ENCODE data around the gene TRPM6. TPM values are rescaled to one million over a fixed set of nuclear protein-coding genes. Genes with fewer than 3 reads are reported as not detected.
"Not testable (repeated sequence)": the region's sequence is repeated elsewhere in the genome, so short reads cannot be mapped to it uniquely, and the experiment has no call there.

The TRPM6 gene
- total RNA-seq, 1 donor: under 0.01 TPM

DNA sequence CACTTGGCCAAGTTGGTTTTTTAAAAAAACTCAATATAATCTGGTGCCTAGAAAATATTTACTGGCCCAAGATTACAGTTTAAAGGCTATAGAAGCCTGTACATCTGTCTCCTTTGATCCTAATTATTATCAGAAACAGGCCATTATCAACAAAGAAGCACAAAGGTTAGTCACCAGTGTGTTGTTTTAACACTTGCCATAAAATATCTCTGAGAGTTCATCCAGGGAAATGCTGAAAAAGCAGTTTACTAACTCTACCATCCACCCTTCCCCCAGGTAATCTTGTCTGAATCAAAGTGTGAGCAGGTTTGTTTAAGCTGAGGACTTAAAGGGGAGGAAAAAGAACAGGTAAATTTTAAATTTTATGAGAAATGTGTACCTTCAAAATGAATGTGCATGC is 13.3 kb upstream of the TRPM6 start:
- Histone ChIP-seq H2AFZ (ENCODE audit: low read length) (no peak overlapping the region), H3K36me3 (ENCODE audit: insufficient read depth, low read length) (no peaks in the 10 kb centered on the region), H3K27ac (ENCODE audit: low read depth, low read length) (no peak overlapping the region), H3K4me2 (ENCODE audit: insufficient read depth, low read length) (no peak overlapping the region), H3K79me2 (ENCODE audit: insufficient read depth, low read length) (no peaks in the 10 kb centered on the region), H3K27me3 (ENCODE audit: insufficient read depth, low read length) (no peaks in the 10 kb centered on the region), H3K4me3 (ENCODE audit: insufficient read depth, low read length) (no peak overlapping the region), H3K9me3 (ENCODE audit: low read depth, low read length) (no peaks in the 10 kb centered on the region), H3K4me1 (ENCODE audit: insufficient read depth, low read length) (no peaks in the 10 kb centered on the region), H4K20me1 (ENCODE audit: insufficient read depth, low read length) (no peaks in the 10 kb centered on the region)
- TF ChIP-seq, protein P1, sequence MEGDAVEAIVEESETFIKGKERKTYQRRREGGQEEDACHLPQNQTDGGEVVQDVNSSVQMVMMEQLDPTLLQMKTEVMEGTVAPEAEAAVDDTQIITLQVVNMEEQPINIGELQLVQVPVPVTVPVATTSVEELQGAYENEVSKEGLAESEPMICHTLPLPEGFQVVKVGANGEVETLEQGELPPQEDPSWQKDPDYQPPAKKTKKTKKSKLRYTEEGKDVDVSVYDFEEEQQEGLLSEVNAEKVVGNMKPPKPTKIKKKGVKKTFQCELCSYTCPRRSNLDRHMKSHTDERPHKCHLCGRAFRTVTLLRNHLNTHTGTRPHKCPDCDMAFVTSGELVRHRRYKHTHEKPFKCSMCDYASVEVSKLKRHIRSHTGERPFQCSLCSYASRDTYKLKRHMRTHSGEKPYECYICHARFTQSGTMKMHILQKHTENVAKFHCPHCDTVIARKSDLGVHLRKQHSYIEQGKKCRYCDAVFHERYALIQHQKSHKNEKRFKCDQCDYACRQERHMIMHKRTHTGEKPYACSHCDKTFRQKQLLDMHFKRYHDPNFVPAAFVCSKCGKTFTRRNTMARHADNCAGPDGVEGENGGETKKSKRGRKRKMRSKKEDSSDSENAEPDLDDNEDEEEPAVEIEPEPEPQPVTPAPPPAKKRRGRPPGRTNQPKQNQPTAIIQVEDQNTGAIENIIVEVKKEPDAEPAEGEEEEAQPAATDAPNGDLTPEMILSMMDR (IDR thresholded peaks at IDR 0.05; ENCODE audit: extremely low read depth, low read depth, low read length): no peak
- DNase-seq (ENCODE audit: insufficient read length, low spot score, missing footprints): no peak

DNA sequence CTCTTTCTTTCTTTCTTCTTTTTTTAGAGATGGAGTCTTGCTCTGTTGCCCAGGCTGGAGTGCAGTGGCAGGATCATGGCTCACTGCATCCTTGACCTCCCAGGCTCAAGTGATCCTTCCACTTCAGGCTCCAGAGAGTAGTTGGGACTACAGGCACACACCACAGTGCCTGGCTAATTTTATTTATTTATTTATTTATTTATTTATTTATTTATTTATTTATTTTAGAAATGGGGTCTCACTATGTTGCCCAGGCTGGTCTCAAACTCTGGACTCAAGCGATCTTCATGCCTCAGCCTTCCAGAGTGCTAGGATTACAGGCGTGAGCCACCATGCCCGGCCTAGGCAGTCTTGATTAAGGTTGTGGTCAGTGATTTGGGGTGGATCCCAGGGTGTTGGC is 728 bp upstream of the TRPM6 start:
- H3K4me2 ChIP-seq (ENCODE audit: insufficient read depth, low read length); H3K27ac ChIP-seq (ENCODE audit: low read depth, low read length); H3K4me1 ChIP-seq (ENCODE audit: insufficient read depth, low read length); H2AFZ ChIP-seq (ENCODE audit: low read length); DNase-seq (ENCODE audit: insufficient read length, low spot score, missing footprints); H3K4me3 ChIP-seq (ENCODE audit: insufficient read depth, low read length); H3K36me3 ChIP-seq (ENCODE audit: insufficient read depth, low read length); H3K9me3 ChIP-seq (ENCODE audit: low read depth, low read length); H3K79me2 ChIP-seq (ENCODE audit: insufficient read depth, low read length); H4K20me1 ChIP-seq (ENCODE audit: insufficient read depth, low read length): not testable (repeated sequence)
- peaks cover 12% of the 10 kb centered on the region for H3K27me3 ChIP-seq (ENCODE audit: insufficient read depth, low read length)

DNA sequence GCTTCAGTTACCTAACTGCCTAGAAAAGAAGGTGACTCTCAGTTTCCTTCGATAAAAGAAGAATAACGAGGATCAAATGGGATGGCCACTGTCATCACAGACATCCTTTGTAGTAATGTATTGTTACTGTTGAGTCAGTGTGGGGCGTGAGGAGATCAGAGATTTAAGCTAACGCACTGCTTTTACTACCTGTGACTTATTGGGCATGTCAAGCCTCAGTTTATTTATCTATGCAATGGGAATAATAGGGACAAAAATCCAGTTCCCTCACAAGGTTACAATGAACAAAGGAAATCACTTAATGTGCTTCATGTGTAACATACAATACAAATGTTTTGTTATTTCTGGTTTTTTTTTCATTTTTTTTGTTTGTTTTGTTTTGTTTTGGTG is 255 bp upstream of the TRPM6 start:
- H2AFZ ChIP-seq (ENCODE audit: low read length): no peak overlapping the region
- H3K79me2 ChIP-seq (ENCODE audit: insufficient read depth, low read length): no peaks in the 10 kb centered on the region
- no peak overlapping the region for H3K4me3 ChIP-seq (ENCODE audit: insufficient read depth, low read length)

DNA sequence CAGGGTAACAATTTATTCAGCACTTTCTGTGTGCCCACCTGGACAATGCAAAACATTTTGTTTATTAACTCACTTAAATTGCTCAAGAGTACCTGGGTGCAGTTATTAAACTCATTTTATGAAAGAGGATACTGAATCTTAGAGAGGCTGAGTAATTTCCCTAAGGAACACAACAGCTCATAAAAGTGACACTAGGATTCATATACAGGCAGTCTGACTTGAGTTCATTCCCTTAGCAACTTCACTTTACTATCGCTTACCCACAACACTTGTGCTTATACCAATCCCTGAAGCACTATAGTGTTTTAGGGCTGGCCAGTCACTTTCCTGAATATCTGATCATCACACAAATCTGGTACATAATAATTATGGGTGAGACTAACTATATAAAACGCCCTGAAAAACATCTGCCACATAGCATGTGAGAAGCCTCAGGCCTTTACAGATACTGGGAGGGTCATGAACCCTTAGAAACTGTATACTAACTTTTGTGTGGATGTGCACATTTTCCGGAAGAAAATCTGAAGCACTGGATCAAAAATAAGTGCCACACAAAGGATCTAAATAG is 11.3 kb downstream of the TRPM6 start:
- Histone ChIP-seq H3K36me3 (ENCODE audit: insufficient read depth, low read length) (no peaks in the 10 kb centered on the region), H3K4me2 (ENCODE audit: insufficient read depth, low read length) (no peak overlapping the region), H2AFZ (ENCODE audit: low read length) (no peak overlapping the region), H3K27ac (ENCODE audit: low read depth, low read length) (no peak overlapping the region), H3K9me3 (ENCODE audit: low read depth, low read length) (peaks cover 5% of the 10 kb centered on the region), H4K20me1 (ENCODE audit: insufficient read depth, low read length) (no peaks in the 10 kb centered on the region), H3K4me3 (ENCODE audit: insufficient read depth, low read length) (no peak overlapping the region), H3K27me3 (ENCODE audit: insufficient read depth, low read length) (no peaks in the 10 kb centered on the region), H3K79me2 (ENCODE audit: insufficient read depth, low read length) (no peaks in the 10 kb centered on the region), H3K4me1 (ENCODE audit: insufficient read depth, low read length) (no peaks in the 10 kb centered on the region)
- TF ChIP-seq, protein P1 (IDR thresholded peaks at IDR 0.05; ENCODE audit: extremely low read depth, low read depth, low read length): no peak
- DNase-seq (ENCODE audit: insufficient read length, low spot score, missing footprints): no peak

More for the DNA sequence above, 255 bp upstream of the TRPM6 start:
- TF ChIP-seq, protein P1 (IDR thresholded peaks at IDR 0.05; ENCODE audit: extremely low read depth, low read depth, low read length): no peak
- no peaks in the 10 kb centered on the region for H4K20me1 ChIP-seq (ENCODE audit: insufficient read depth, low read length)
- no peaks in the 10 kb centered on the region for H3K36me3 ChIP-seq (ENCODE audit: insufficient read depth, low read length)
- H3K4me1 ChIP-seq (ENCODE audit: insufficient read depth, low read length): peaks cover 6% of the 10 kb centered on the region
- peaks cover 12% of the 10 kb centered on the region for H3K27me3 ChIP-seq (ENCODE audit: insufficient read depth, low read length)
- DNase-seq (ENCODE audit: insufficient read length, low spot score, missing footprints): no peak
- no peak overlapping the region for H3K27ac ChIP-seq (ENCODE audit: low read depth, low read length)
- peak overlapping the region; percentile 83 for H3K4me2 ChIP-seq (ENCODE audit: insufficient read depth, low read length)
- H3K9me3 ChIP-seq (ENCODE audit: low read depth, low read length): no peaks in the 10 kb centered on the region

Measured in osteoblast (primary cell).